BE2C (cell line): ENCODE results near the gene PFN1.

Source experiments
- DNase-seq: peaks from one replicate; pipeline ENCODE4 v3.0.0-alpha.2; 2020
- H3K27me3 ChIP-seq: fragments of 250-450 bp; sonication (Bioruptor Pico); 2 replicates; pipeline ENCODE4 v1.5.1; 2020; ENCODE audit warnings: mild to moderate bottlenecking
- H3K36me3 ChIP-seq: fragments of 250-450 bp; sonication (Bioruptor Pico); 2 replicates; pipeline ENCODE4 v1.5.1; 2020; ENCODE audit warnings: mild to moderate bottlenecking
- H3K4me1 ChIP-seq: fragments of 250-450 bp; sonication (Bioruptor Pico); 2 replicates; pipeline ENCODE4 v1.5.1; 2020
- H3K4me3 ChIP-seq: 2 replicates; pipeline ENCODE4 v1.5.1; 2011; ENCODE audit warnings: low read depth, low read length
- H3K9me3 ChIP-seq: fragments of 250-450 bp; sonication (Bioruptor Pico); 2 replicates; pipeline ENCODE4 v1.5.1; 2020
- TF ChIP-seq, protein P1 (sequence below): IDR thresholded peaks from 2 replicates; pipeline ENCODE4 v1.5.1; 2012; ENCODE audit warnings: mild to moderate bottlenecking, low read depth, low read length

The PFN1 gene

DNA sequence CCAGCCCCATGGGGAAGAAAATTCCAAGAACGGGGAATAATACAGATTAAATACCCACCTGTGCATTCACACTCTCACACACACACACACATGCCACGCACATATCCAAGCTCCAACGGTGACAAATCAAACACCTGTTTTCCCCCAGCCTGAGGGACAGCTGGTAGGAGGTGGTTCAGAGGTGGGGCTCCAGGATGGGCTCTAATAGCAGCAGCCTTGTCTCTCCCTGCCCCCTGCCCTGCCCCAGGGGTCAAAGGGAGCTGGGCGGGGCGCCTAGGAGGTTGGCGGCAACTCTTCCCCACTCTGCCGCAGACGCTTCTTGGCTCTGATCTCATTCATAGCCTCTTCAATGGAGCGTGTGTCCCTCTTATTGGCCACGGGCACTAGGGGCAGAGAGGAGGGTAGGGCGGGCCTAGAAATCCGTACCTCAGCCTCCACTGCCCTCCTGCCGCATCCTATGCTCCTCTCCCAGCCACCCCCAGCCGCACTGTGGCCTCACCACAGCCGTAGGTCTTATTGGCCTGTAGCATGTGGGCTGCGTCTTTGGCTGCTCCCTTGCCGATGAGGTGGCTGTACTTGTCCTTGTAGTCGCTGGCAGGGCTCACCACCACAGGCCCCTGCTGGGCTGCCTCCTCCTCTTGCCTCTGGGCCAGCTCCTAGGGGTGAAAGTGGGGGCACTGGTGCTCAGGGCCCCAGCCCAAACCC is 11.1 kb upstream of the PFN1 start:
- TF ChIP-seq, protein P1, sequence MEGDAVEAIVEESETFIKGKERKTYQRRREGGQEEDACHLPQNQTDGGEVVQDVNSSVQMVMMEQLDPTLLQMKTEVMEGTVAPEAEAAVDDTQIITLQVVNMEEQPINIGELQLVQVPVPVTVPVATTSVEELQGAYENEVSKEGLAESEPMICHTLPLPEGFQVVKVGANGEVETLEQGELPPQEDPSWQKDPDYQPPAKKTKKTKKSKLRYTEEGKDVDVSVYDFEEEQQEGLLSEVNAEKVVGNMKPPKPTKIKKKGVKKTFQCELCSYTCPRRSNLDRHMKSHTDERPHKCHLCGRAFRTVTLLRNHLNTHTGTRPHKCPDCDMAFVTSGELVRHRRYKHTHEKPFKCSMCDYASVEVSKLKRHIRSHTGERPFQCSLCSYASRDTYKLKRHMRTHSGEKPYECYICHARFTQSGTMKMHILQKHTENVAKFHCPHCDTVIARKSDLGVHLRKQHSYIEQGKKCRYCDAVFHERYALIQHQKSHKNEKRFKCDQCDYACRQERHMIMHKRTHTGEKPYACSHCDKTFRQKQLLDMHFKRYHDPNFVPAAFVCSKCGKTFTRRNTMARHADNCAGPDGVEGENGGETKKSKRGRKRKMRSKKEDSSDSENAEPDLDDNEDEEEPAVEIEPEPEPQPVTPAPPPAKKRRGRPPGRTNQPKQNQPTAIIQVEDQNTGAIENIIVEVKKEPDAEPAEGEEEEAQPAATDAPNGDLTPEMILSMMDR, result no peak
- Histone ChIP-seq H3K36me3 (no peaks in the 10 kb centered on the region), H3K9me3 (no peaks in the 10 kb centered on the region), H3K4me1 (no peaks in the 10 kb centered on the region), H3K27me3 (no peaks in the 10 kb centered on the region), H3K4me3 (no peak overlapping the region)
- DNase-seq, result no peak

DNA sequence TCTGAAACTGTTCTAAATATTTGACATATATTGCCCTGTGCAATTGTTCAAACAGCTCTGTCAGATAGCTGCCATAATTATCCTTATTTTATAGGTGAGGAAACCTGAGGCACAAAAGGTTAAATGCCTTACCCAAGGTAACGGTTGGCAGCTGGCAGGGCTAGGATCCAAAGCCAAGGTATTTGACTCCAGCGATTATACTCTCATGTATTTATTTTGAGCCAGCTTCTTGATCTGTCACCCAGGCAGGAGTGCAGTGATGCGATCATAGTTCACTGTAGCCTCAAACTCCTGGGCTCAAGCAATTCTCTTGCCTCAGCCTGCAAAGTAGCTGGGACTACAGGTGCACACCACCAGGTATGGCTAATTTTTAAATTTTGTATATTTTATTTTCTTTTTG is 9.8 kb upstream of the PFN1 start:
- no peaks in the 10 kb centered on the region for H3K36me3 ChIP-seq
- no peak for DNase-seq
- H3K4me1 ChIP-seq, result no peaks in the 10 kb centered on the region
- H3K9me3 ChIP-seq, result no peaks in the 10 kb centered on the region
- no peaks in the 10 kb centered on the region for H3K27me3 ChIP-seq
- TF ChIP-seq, protein P1, result no peak
- no peak overlapping the region for H3K4me3 ChIP-seq

DNA sequence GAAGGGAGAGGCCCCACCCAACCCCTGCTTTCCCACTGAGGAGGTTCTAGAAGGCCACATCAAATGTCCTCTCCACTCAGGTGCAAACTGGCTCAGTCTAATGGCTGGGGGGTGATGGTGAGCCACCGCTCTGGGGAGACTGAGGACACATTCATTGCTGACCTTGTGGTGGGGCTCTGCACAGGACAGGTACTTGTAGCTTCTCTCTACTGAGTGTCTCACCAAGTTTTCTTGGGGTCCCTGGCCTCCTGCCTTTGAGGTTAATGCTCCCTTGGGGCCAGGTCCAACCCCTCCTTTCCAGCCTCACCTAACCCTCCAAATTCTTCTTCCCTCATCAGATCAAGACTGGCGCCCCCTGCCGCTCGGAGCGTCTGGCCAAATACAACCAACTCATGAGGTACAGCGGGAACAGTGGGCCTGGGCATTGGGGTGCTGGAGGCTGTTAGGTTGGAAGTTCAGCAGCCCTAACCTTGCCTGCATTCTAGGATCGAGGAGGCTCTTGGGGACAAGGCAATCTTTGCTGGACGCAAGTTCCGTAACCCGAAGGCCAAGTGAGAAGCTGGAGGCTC is 8.2 kb upstream of the PFN1 start:
- TF ChIP-seq, protein P1, result no peak
- no peaks in the 10 kb centered on the region for H3K4me1 ChIP-seq

DNA sequence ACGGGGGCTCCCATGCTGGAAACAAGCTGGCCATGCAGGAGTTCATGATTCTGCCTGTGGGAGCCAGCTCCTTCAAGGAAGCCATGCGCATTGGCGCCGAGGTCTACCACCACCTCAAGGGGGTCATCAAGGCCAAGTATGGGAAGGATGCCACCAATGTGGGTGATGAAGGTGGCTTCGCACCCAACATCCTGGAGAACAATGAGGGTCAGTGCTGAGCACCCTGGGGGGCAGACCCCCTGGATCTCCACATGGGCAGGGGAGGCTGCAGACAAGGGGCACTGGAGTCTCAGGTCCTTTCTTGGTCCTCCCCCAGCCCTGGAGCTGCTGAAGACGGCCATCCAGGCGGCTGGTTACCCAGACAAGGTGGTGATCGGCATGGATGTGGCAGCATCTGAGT is 6.8 kb upstream of the PFN1 start:
- no peaks in the 10 kb centered on the region for H3K9me3 ChIP-seq
- no peaks in the 10 kb centered on the region for H3K27me3 ChIP-seq
- TF ChIP-seq, protein P1, result no peak
- peaks cover 4% of the 10 kb centered on the region; the same call in 1 of the 2 replicates for H3K4me1 ChIP-seq
- H3K4me3 ChIP-seq, result no peak overlapping the region
- no peak for DNase-seq
- H3K36me3 ChIP-seq, result no peaks in the 10 kb centered on the region

More for the DNA sequence above, 8.2 kb upstream of the PFN1 start:
- Histone ChIP-seq H3K9me3 (no peaks in the 10 kb centered on the region), H3K36me3 (no peaks in the 10 kb centered on the region), H3K27me3 (no peaks in the 10 kb centered on the region), H3K4me3 (no peak overlapping the region)
- no peak for DNase-seq

DNA sequence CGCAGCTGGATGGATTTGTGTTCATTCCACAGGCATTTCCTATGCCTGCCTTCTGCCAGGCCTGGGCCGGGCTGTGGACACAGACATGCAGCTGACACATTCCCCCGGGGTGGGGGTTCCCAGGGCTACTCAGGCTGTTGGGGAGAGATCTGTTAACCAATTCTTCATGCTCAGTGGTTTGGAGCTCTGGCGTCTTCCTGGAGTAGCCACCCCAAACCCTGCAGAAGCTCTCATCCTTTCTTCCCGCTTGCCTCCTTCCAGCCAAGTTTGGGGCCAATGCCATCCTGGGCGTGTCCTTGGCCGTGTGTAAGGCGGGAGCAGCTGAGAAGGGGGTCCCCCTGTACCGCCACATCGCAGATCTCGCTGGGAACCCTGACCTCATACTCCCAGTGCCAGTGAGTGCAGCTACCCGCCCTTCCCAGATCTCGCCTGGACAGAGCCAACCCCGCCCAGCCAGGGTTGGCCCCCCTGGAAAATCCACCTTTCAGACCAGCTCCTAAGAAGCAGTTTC is 5.2 kb upstream of the PFN1 start:
- Histone ChIP-seq H3K4me3 (no peak overlapping the region), H3K36me3 (no peaks in the 10 kb centered on the region), H3K4me1 (peaks cover 4% of the 10 kb centered on the region; the same call in 1 of the 2 replicates), H3K27me3 (no peaks in the 10 kb centered on the region), H3K9me3 (no peaks in the 10 kb centered on the region)
- DNase-seq, result no peak
- TF ChIP-seq, protein P1, result no peak

DNA sequence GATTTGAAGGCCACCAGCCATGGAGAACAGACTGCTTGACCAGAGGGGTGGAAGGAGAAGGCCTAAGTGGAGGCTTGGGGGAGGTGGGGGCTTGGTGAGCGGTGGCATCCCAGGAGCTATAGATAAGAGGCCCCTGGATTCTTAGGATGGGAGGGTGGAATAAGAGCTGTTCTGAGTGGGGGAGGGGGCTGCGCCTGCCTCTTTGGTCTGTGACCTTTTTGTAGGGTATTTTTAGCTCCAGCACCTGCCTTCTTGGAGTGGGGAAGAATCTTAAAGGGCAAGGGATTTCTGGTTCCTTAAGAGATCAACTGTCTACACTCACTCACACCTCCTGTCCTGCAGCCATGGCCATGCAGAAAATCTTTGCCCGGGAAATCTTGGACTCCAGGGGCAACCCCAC is 3.2 kb upstream of the PFN1 start:
- TF ChIP-seq, protein P1, result no peak
- Histone ChIP-seq H3K4me3 (peak overlapping the region; percentile 56; the same call in 1 of the 2 replicates), H3K27me3 (no peaks in the 10 kb centered on the region), H3K36me3 (peaks cover 4% of the 10 kb centered on the region), H3K4me1 (peaks cover 4% of the 10 kb centered on the region; the same call in 1 of the 2 replicates), H3K9me3 (no peaks in the 10 kb centered on the region)
- DNase-seq, result no peak
